HG03039 (cell line): ENCODE data around the gene U2AF2.

Experiments used
- ATAC-seq: cut with Tn5 transposase; IDR thresholded peaks from one replicate; pipeline ENCODE4 v1.9.1; 2021; ENCODE audit warnings: mild to moderate bottlenecking, moderate library complexity; ENCODE audit not compliant: unreplicated experiment

The U2AF2 gene

GRCh38 chr19:55654323-55654867 lies 440 bp upstream of the U2AF2 start:
- ATAC-seq: peak; percentile 44

GRCh38 chr19:55655648-55656040 lies 809 bp downstream of the U2AF2 start:
- ATAC-seq: no peak

- ATAC-seq: no peak
These were observed 1.7 kb downstream of the U2AF2 start for GRCh38 chr19:55656552-55656951.

- ATAC-seq: no peak
These were observed 2.3 kb downstream of the U2AF2 start for GRCh38 chr19:55656988-55657747.

GRCh38 chr19:55658846-55659459 lies 4.1 kb downstream of the U2AF2 start:
- ATAC-seq: no peak

- no peak for ATAC-seq
These were observed 5.0 kb downstream of the U2AF2 start for GRCh38 chr19:55659822-55660221.

- no peak for ATAC-seq
These were observed 5.6 kb downstream of the U2AF2 start for GRCh38 chr19:55660404-55660803.

- no peak for ATAC-seq
These were observed 6.2 kb downstream of the U2AF2 start for GRCh38 chr19:55660991-55661390.

GRCh38 chr19:55661826-55662225 lies 7.0 kb downstream of the U2AF2 start:
- no peak for ATAC-seq

- no peak for ATAC-seq
These were observed 9.2 kb downstream of the U2AF2 start for GRCh38 chr19:55663846-55664536.

- ATAC-seq: no peak
These were observed 11.6 kb downstream of the U2AF2 start for GRCh38 chr19:55666343-55667005.

GRCh38 chr19:55667006-55667381 lies 12.2 kb downstream of the U2AF2 start:
- ATAC-seq: no peak

GRCh38 chr19:55667511-55667910 lies 12.7 kb downstream of the U2AF2 start:
- no peak for ATAC-seq

GRCh38 chr19:55667958-55668357 lies 13.1 kb downstream of the U2AF2 start:
- ATAC-seq: no peak

- no peak for ATAC-seq
These were observed 13.9 kb downstream of the U2AF2 start for GRCh38 chr19:55668603-55669348.

GRCh38 chr19:55669418-55670279 lies 14.8 kb downstream of the U2AF2 start:
- no peak for ATAC-seq

- no peak for ATAC-seq
These were observed 15.6 kb downstream of the U2AF2 start for GRCh38 chr19:55670280-55671053.

- no peak for ATAC-seq
These were observed 16.2 kb downstream of the U2AF2 start for GRCh38 chr19:55671054-55671378.

GRCh38 chr19:55672418-55672817 lies 17.6 kb downstream of the U2AF2 start:
- no peak for ATAC-seq
